HepG2 (cell line): ENCODE measurements around the gene CNBD2. TPM values are rescaled to one million over a fixed set of nuclear protein-coding genes. Genes with fewer than 3 reads are reported as not detected.
A peak's percentile ranks its signal among the peaks of the same experiment; 100 is the strongest.

Source experiments
- BRCA1 ChIP-seq: sonication (generic); formaldehyde crosslinking; IDR thresholded peaks from 2 replicates; pipeline ENCODE4 v1.4.0; 2020; ENCODE audit warnings: missing genetic modification reagents
- ERF ChIP-seq: IDR thresholded peaks from 2 replicates; pipeline ENCODE4 v1.6.1; 2018; ENCODE audit warnings: missing biosample characterization, missing genetic modification reagents
- FOXK2 ChIP-seq: fragments of 450-650 bp; IDR thresholded peaks from 2 replicates; pipeline ENCODE4 v1.6.1; 2016
- HNRNPUL1 ChIP-seq: fragments of 200-400 bp; formaldehyde crosslinking; IDR thresholded peaks from 2 replicates; pipeline ENCODE4 v1.6.1; 2017; ENCODE audit warnings: low read depth, mild to moderate bottlenecking, low read length, moderate library complexity
- ISL2 ChIP-seq: sonication (generic); formaldehyde crosslinking; IDR thresholded peaks from 2 replicates; pipeline ENCODE4 v1.5.0; 2020; ENCODE audit warnings: missing genetic modification reagents
- KLF6 ChIP-seq: IDR thresholded peaks from 2 replicates; pipeline ENCODE4 v1.8.0; 2016; ENCODE audit warnings: missing biosample characterization, missing genetic modification reagents
- NFIB ChIP-seq: sonication (generic); formaldehyde crosslinking; IDR thresholded peaks from 2 replicates; pipeline ENCODE4 v1.9.0; 2021; ENCODE audit warnings: missing genetic modification reagents, mild to moderate bottlenecking, borderline replicate concordance
- NFKB2 ChIP-seq: sonication (generic); formaldehyde crosslinking; IDR thresholded peaks from 2 replicates; pipeline ENCODE4 v1.4.0; 2020; ENCODE audit warnings: missing genetic modification reagents, borderline replicate concordance
- NR2C2 ChIP-seq: sonication (generic); formaldehyde crosslinking; IDR thresholded peaks from 2 replicates; pipeline ENCODE4 v1.4.0; 2020; ENCODE audit warnings: missing genetic modification reagents, mild to moderate bottlenecking, moderate library complexity, borderline replicate concordance
- ZC3H13 ChIP-seq: sonication (generic); formaldehyde crosslinking; IDR thresholded peaks from 2 replicates; pipeline ENCODE4 v1.8.1; 2023; ENCODE audit warnings: mild to moderate bottlenecking, missing genetic modification reagents, moderate library complexity
- ZNF326 ChIP-seq: sonication (generic); formaldehyde crosslinking; IDR thresholded peaks from 2 replicates; pipeline ENCODE4 v1.4.0; 2020; ENCODE audit warnings: missing genetic modification reagents, borderline replicate concordance
- ZNF383 ChIP-seq: sonication (generic); formaldehyde crosslinking; IDR thresholded peaks from 2 replicates; pipeline ENCODE4 v1.4.0; 2020; ENCODE audit warnings: missing genetic modification reagents, mild to moderate bottlenecking, borderline replicate concordance
- ZNF441 ChIP-seq: sonication (generic); formaldehyde crosslinking; IDR thresholded peaks from 2 replicates; pipeline ENCODE4 v1.7.0; 2021; ENCODE audit warnings: missing genetic modification reagents, borderline replicate concordance
- ZNF614 ChIP-seq: IDR thresholded peaks from 2 replicates; pipeline ENCODE4 v1.6.1; 2018; ENCODE audit warnings: missing biosample characterization, missing genetic modification reagents, inconsistent platforms, borderline replicate concordance
- ZNF891 ChIP-seq: sonication (generic); formaldehyde crosslinking; IDR thresholded peaks from 2 replicates; pipeline ENCODE4 v1.5.0; 2020; ENCODE audit warnings: mild to moderate bottlenecking, missing genetic modification reagents
- polyA plus RNA-seq, 8 experiments: library from polyadenylated mRNA; depleted of rRNA in 3 of 8; stranded (reverse) in 7 of 8; unstranded in 1 of 8; fragments of >200 nt; fragmentation: Illumina TruSeq in 4 of 8; extraction: Trizol in 4 of 8; gene quantifications; 2 replicates each; pipeline versions ENCODE4 v1.2.1 to v1.2.3, GENCODE V29; 2011 to 2016; ENCODE audit warnings: low read depth in 4 of 8, missing spikeins in 1 of 8, mixed read lengths in 1 of 8; ENCODE audit not compliant: insufficient read depth in 1 of 8
- total RNA-seq, 5 experiments: library from RNA; depleted of rRNA; stranded (reverse); fragments of >200 nt; fragmentation: Illumina TruSeq; extraction: Trizol; gene quantifications; 2 replicates each; pipeline ENCODE4 v1.2.3, GENCODE V29; 2016; ENCODE audit warnings: low read depth in 1 of 5
- TF ChIP-seq, protein P1 (sequence below): sonication (generic); formaldehyde crosslinking; IDR thresholded peaks from one replicate; pipeline ENCODE4 v1.5.1; 2020; ENCODE audit warnings: mild to moderate bottlenecking, missing genetic modification reagents; ENCODE audit errors: not compliant biosample characterization
- TF ChIP-seq, protein P2 (sequence below): sonication (generic); formaldehyde crosslinking; IDR thresholded peaks from 2 replicates; pipeline ENCODE4 v1.8.1; 2023; ENCODE audit warnings: missing genetic modification reagents, inconsistent platforms, borderline replicate concordance
- TF ChIP-seq, protein P3 (sequence below): sonication (generic); formaldehyde crosslinking; IDR thresholded peaks from 2 replicates; pipeline ENCODE4 v1.5.1; 2020; ENCODE audit warnings: mild to moderate bottlenecking, missing genetic modification reagents

Gene CNBD2
- total and polyA plus RNA-seq, 2 of the 13 experiments (the other 11 are each of a cell fraction or from before 2014, with no cell fraction given): 12.4 to 22.8 TPM

DNA sequence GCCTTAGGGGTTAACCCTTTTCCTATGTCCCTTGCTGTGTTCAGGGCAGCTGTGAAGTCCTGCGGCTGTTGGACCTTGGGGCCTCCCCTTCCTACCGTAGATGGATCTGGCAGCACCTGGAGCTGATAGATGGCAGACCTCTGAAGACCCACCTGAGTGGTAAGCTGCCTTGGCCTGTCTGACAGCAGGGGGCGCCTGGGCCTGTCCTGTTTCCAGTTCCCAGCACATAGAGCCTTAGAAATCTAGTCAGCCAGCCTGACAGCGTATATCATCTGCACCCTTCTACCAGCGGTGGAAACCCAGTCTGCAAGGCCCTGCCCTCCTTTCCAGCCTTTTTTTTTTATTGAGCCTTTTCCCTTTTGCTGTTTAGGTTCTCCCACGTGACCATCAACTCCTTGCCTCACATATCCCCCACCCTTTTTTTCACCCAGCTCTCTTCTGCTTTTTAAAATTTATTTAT is 26.6 kb downstream of the CNBD2 start (continued):
- TF ChIP-seq, protein P1, sequence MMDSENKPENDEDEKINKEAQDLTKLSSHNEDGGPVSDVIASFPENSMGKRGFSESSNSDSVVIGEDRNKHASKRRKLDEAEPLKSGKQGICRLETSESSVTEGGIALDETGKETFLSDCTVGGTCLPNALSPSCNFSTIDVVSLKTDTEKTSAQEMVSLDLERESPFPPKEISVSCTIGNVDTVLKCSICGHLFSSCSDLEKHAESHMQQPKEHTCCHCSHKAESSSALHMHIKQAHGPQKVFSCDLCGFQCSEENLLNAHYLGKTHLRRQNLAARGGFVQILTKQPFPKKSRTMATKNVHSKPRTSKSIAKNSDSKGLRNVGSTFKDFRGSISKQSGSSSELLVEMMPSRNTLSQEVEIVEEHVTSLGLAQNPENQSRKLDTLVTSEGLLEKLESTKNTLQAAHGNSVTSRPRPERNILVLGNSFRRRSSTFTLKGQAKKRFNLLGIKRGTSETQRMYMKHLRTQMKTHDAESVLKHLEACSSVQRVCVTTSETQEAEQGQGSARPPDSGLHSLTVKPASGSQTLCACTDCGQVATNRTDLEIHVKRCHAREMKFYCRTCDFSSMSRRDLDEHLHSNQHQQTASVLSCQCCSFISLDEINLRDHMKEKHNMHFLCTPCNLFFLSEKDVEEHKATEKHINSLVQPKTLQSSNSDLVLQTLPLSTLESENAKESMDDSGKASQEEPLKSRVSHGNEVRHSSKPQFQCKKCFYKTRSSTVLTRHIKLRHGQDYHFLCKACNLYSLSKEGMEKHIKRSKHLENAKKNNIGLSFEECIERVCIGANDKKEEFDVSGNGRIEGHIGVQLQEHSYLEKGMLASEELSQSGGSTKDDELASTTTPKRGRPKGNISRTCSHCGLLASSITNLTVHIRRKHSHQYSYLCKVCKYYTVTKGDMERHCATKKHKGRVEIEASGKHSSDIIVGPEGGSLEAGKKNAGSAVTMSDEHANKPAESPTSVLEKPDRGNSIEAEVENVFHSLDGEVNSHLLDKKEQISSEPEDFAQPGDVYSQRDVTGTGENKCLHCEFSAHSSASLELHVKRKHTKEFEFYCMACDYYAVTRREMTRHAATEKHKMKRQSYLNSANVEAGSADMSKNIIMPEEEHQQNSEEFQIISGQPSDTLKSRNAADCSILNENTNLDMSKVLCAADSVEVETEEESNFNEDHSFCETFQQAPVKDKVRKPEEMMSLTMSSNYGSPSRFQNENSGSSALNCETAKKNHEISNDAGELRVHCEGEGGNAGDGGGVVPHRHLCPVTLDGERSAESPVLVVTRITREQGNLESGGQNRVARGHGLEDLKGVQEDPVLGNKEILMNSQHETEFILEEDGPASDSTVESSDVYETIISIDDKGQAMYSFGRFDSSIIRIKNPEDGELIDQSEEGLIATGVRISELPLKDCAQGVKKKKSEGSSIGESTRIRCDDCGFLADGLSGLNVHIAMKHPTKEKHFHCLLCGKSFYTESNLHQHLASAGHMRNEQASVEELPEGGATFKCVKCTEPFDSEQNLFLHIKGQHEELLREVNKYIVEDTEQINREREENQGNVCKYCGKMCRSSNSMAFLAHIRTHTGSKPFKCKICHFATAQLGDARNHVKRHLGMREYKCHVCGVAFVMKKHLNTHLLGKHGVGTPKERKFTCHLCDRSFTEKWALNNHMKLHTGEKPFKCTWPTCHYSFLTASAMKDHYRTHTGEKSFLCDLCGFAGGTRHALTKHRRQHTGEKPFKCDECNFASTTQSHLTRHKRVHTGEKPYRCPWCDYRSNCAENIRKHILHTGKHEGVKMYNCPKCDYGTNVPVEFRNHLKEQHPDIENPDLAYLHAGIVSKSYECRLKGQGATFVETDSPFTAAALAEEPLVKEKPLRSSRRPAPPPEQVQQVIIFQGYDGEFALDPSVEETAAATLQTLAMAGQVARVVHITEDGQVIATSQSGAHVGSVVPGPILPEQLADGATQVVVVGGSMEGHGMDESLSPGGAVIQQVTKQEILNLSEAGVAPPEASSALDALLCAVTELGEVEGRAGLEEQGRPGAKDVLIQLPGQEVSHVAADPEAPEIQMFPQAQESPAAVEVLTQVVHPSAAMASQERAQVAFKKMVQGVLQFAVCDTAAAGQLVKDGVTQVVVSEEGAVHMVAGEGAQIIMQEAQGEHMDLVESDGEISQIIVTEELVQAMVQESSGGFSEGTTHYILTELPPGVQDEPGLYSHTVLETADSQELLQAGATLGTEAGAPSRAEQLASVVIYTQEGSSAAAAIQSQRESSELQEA (CRISPR knock-in tag): peak; percentile 45
- no peak for TF ChIP-seq NFIB
- 0 out of 2 replicates have a peak, but pooled peaks have one; percentile 19 for TF ChIP-seq ISL2 (CRISPR knock-in tag)
- TF ChIP-seq ZNF441 (CRISPR knock-in tag): 0 out of 2 replicates have a peak, but pooled peaks have one; percentile 50
- no peak for TF ChIP-seq ZNF383 (CRISPR knock-in tag)
- no peak for TF ChIP-seq BRCA1 (CRISPR knock-in tag)
- no peak for TF ChIP-seq ZNF326
- TF ChIP-seq KLF6: no peak
- TF ChIP-seq ZNF614 (CRISPR knock-in tag): peak; percentile 66; the same call in 1 of the 2 replicates
- TF ChIP-seq, protein P2, sequence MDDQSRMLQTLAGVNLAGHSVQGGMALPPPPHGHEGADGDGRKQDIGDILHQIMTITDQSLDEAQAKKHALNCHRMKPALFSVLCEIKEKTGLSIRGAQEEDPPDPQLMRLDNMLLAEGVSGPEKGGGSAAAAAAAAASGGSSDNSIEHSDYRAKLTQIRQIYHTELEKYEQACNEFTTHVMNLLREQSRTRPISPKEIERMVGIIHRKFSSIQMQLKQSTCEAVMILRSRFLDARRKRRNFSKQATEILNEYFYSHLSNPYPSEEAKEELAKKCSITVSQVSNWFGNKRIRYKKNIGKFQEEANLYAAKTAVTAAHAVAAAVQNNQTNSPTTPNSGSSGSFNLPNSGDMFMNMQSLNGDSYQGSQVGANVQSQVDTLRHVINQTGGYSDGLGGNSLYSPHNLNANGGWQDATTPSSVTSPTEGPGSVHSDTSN (CRISPR knock-in tag): no peak
- TF ChIP-seq, protein P3, sequence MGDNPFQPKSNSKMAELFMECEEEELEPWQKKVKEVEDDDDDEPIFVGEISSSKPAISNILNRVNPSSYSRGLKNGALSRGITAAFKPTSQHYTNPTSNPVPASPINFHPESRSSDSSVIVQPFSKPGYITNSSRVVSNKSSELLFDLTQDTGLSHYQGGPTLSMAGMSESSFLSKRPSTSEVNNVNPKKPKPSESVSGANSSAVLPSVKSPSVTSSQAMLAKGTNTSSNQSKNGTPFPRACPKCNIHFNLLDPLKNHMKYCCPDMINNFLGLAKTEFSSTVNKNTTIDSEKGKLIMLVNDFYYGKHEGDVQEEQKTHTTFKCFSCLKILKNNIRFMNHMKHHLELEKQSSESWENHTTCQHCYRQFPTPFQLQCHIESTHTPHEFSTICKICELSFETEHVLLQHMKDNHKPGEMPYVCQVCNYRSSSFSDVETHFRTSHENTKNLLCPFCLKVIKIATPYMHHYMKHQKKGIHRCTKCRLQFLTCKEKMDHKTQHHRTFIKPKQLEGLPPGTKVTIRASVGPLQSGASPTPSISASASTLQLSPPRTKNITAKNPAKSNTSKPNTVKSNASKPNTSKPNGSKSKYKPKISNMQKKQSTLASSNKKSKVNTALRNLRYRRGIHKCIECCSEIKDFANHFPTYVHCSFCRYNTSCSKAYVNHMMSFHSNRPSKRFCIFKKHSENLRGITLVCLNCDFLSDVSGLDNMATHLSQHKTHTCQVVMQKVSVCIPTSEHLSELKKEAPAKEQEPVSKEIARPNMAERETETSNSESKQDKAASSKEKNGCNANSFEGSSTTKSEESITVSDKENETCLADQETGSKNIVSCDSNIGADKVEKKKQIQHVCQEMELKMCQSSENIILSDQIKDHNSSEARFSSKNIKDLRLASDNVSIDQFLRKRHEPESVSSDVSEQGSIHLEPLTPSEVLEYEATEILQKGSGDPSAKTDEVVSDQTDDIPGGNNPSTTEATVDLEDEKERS (CRISPR knock-in tag): peak; percentile 81; the same call in 1 of the 2 replicates
- TF ChIP-seq FOXK2: no peak
- no peak for TF ChIP-seq NR2C2 (CRISPR knock-in tag)
- no peak for TF ChIP-seq ZC3H13 (CRISPR knock-in tag)
- peak; percentile 83; the same call in 1 of the 2 replicates for TF ChIP-seq ZNF891 (CRISPR knock-in tag)
- no peak for TF ChIP-seq HNRNPUL1
- peak; percentile 90 for TF ChIP-seq ERF (CRISPR knock-in tag)
- peak; percentile 70; the same call in 1 of the 2 replicates for TF ChIP-seq NFKB2 (CRISPR knock-in tag)
